Activated CD8-positive, alpha-beta memory T cell treated with anti-CD3 and anti-CD28 coated beads for 24 hours (primary cell): Measurements from ENCODE around the gene TGIF2.
"Not testable (repeated sequence)": the region's sequence is repeated elsewhere in the genome, so short reads cannot be mapped to it uniquely, and the experiment has no call there.

Experiments used
- DNase-seq: peaks from one replicate; pipeline ENCODE4 v3.0.0-alpha.2; 2020

TGIF2 gene

GRCh38 chr20:36620917-36621316 is 47.5 kb downstream of the TGIF2 start:
- no peak for DNase-seq

- DNase-seq = no peak
Observed at GRCh38 chr20:36623444-36623843, 50.0 kb downstream of the TGIF2 start.

GRCh38 chr20:36624068-36624943 is 50.9 kb downstream of the TGIF2 start:
- DNase-seq = no peak

GRCh38 chr20:36624944-36625324 is 51.5 kb downstream of the TGIF2 start:
- no peak for DNase-seq

- no peak for DNase-seq
Observed at GRCh38 chr20:36628076-36628475, 54.7 kb downstream of the TGIF2 start.

- DNase-seq = peak; percentile 76
Observed at GRCh38 chr20:36629719-36630681, 56.6 kb downstream of the TGIF2 start.

- no peak for DNase-seq
Observed at GRCh38 chr20:36631646-36632045, 58.2 kb downstream of the TGIF2 start.

- no peak for DNase-seq
Observed at GRCh38 chr20:36632147-36632486, 58.7 kb downstream of the TGIF2 start.

GRCh38 chr20:36632487-36633284 is 59.3 kb downstream of the TGIF2 start:
- no peak for DNase-seq

- no peak for DNase-seq
Observed at GRCh38 chr20:36633285-36633772, 59.9 kb downstream of the TGIF2 start.

GRCh38 chr20:36634342-36634741 is 60.9 kb downstream of the TGIF2 start:
- DNase-seq = no peak

GRCh38 chr20:36638876-36639400 is 65.5 kb downstream of the TGIF2 start:
- DNase-seq = not testable (repeated sequence)

GRCh38 chr20:36641506-36641843 is 68.1 kb downstream of the TGIF2 start:
- DNase-seq = no peak

GRCh38 chr20:36642136-36642535 is 68.7 kb downstream of the TGIF2 start:
- DNase-seq = no peak
